ENCODE data around the gene AGAP2. TPM values are rescaled to one million over a fixed set of nuclear protein-coding genes. Genes with fewer than 3 reads are reported as not detected.

Gene AGAP2
- total RNA-seq, 4 donors from 2014 or later = 0.29 to 6.3 (median 2.6) TPM

- Histone ChIP-seq H3K9me3 (no peaks in the 10 kb centered on the region), H3K4me3 (no peak overlapping the region), H3K4me1 (peaks cover 0 to 13% of the 10 kb centered on the region in 2 donors), H3K36me3 (no peaks in the 10 kb centered on the region), H3K27ac (no peak overlapping the region), H3K27me3 (peaks cover 24 to 26% of the 10 kb centered on the region in 2 donors)
- intact Hi-C loops (cut with DNase I; ENCODE audit: low total_unique reads) = no loop called here
- DNase-seq = no peak
- TF ChIP-seq CTCF (IDR thresholded peaks at IDR 0.05) = peak in 1 of 4 experiments; percentile 12
- no peak for TF ChIP-seq POLR2A (IDR thresholded peaks at IDR 0.05)
These were observed 26.6 kb upstream of the AGAP2 start for GRCh38 chr12:57765003-57765697.

- Histone ChIP-seq H3K27me3 (peaks cover 24 to 26% of the 10 kb centered on the region in 2 donors), H3K36me3 (no peaks in the 10 kb centered on the region), H3K27ac (no peak overlapping the region), H3K4me1 (peaks cover 0 to 13% of the 10 kb centered on the region in 2 donors), H3K9me3 (no peaks in the 10 kb centered on the region), H3K4me3 (no peak overlapping the region)
- no peak for DNase-seq
- intact Hi-C loops (cut with DNase I; ENCODE audit: low total_unique reads) = no loop called here
- TF ChIP-seq CTCF (IDR thresholded peaks at IDR 0.05) (no peak), POLR2A (IDR thresholded peaks at IDR 0.05) (no peak)
These were observed 26.1 kb upstream of the AGAP2 start for GRCh38 chr12:57764662-57765002.

- no peaks in the 10 kb centered on the region for H3K9me3 ChIP-seq
- peaks cover 0 to 13% of the 10 kb centered on the region in 2 donors for H3K4me1 ChIP-seq
- H3K27me3 ChIP-seq = peaks cover 24 to 26% of the 10 kb centered on the region in 2 donors
- H3K36me3 ChIP-seq = no peaks in the 10 kb centered on the region
- TF ChIP-seq POLR2A (IDR thresholded peaks at IDR 0.05) = no peak
- TF ChIP-seq CTCF (IDR thresholded peaks at IDR 0.05) = no peak
- DNase-seq = no peak
- H3K4me3 ChIP-seq = no peak overlapping the region
- intact Hi-C loops (cut with DNase I; ENCODE audit: low total_unique reads) = no loop called here
- H3K27ac ChIP-seq = no peak overlapping the region
These were observed 25.5 kb upstream of the AGAP2 start for GRCh38 chr12:57763881-57764661.

GRCh38 chr12:57762463-57762862, 23.9 kb upstream of the AGAP2 start:
- DNase-seq = no peak
- Histone ChIP-seq H3K9me3 (no peaks in the 10 kb centered on the region), H3K4me1 (peaks cover 0 to 13% of the 10 kb centered on the region in 2 donors), H3K36me3 (no peaks in the 10 kb centered on the region), H3K4me3 (no peak overlapping the region), H3K27ac (no peak overlapping the region), H3K27me3 (peaks cover 24 to 26% of the 10 kb centered on the region in 2 donors)
- TF ChIP-seq POLR2A (IDR thresholded peaks at IDR 0.05) = no peak
- TF ChIP-seq CTCF (IDR thresholded peaks at IDR 0.05) = no peak
- intact Hi-C loops (cut with DNase I; ENCODE audit: low total_unique reads) = no loop called here

- H3K9me3 ChIP-seq = no peaks in the 10 kb centered on the region
- H3K4me1 ChIP-seq = peaks cover 0 to 13% of the 10 kb centered on the region in 2 donors
- H3K27me3 ChIP-seq = peaks cover 24 to 26% of the 10 kb centered on the region in 2 donors
- no peak overlapping the region for H3K27ac ChIP-seq
- no peaks in the 10 kb centered on the region for H3K36me3 ChIP-seq
- no peak for DNase-seq
- H3K4me3 ChIP-seq = no peak overlapping the region
- intact Hi-C loops (cut with DNase I; ENCODE audit: low total_unique reads) = no loop called here
- TF ChIP-seq POLR2A (IDR thresholded peaks at IDR 0.05) = no peak
- no peak for TF ChIP-seq CTCF (IDR thresholded peaks at IDR 0.05)
These were observed 23.0 kb upstream of the AGAP2 start for GRCh38 chr12:57761391-57761998.
